ENCODE results near the gene CTDSPL. TPM values are rescaled to one million over a fixed set of nuclear protein-coding genes. Genes with fewer than 3 reads are reported as not detected.

Gene CTDSPL
- total and polyA plus RNA-seq, 10 of the 15 experiments (the other 5 are each of a cell fraction or from before 2014, with no cell fraction given) = 0.05 to 0.51 (median 0.18) TPM; not detected in 6

DNA sequence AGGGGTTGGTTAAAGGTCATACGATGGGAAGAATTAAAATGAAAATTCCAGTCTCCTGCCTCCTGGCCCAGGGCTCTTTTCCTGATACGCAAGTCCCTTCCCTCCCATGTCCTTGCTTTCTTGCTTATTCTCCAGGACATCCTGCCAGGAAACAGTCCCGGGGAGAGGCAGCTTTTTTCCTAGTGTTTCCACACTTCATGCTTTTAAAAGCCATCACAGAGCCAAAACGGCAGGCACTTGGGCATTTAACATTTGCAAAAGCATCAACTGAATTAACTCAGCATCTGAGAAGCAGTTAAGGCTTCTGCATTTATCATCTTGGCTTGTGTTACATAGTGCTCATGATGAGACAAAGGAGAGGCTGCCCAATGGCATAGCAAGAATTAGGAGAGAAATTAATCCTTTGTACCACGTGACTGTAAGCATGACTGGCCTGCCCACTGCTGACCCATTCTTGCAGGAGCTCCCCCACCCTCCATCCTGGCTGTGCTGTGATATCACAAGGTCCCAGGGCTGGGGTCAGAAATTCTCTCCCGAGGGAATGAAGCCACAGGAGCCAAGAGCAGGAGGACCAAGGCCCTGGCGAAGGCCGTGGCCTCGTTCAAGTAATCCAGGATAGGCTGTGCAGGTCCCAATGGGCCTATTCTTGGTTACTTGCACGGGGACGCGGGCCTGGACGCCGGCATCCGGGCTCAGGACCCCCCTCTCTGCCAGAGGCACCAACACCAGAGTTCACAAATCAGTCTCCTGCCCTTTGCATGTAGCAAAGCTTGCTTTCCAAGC lies 107.3 kb downstream of the CTDSPL start:
- Histone ChIP-seq H4K20me1 (ENCODE audit: control insufficient read depth, insufficient read depth) (no peaks in the 10 kb centered on the region), H3K27me3 (replicated peaks in 1 of 2; ENCODE audit: control insufficient read depth in 2 of 2, insufficient read depth in 2 of 2, low read length in 1 of 2) (no peaks in the 10 kb centered on the region), H3K9me3 (replicated peaks; ENCODE audit: control insufficient read depth, insufficient read depth, low read length) (no peaks in the 10 kb centered on the region), H3K4me1 (ENCODE audit: control insufficient read depth, insufficient read depth, low read length) (no peaks in the 10 kb centered on the region), H2AFZ (ENCODE audit: control insufficient read depth, low read depth, low read length) (no peak overlapping the region), H3K4me2 (ENCODE audit: control insufficient read depth, insufficient read depth) (no peak overlapping the region), H3K27ac (ENCODE audit: control insufficient read depth, insufficient read depth) (no peak overlapping the region), H3K79me2 (ENCODE audit: control insufficient read depth, insufficient read depth, low read length) (no peaks in the 10 kb centered on the region), H3K36me3 (ENCODE audit: control insufficient read depth in 2 of 2, insufficient read depth in 2 of 2, low read length in 1 of 2) (no peaks in the 10 kb centered on the region), H3K9ac (ENCODE audit: control insufficient read depth, insufficient read depth, low read length) (no peak overlapping the region), H3K4me3 (no peak overlapping the region)
- ATAC-seq = no peak
- 49% methylated on average over 15 of the region's 15 CpGs for WGBS (ENCODE audit: insufficient coverage, insufficient replicate concordance, low lambda C conversion rate, missing lambda C conversion rate)
- ChIA-PET CTCF (interaction anchor here (0.6 to 5.5 kb wide), 8 partner anchors 11 to 214 kb away, joined by 3 to 41 read pairs (median 6); no protein-coding TSS in a partner anchor), POLR2A (no interaction called here), SMC1A (ENCODE audit: uncharacterized antibody, unreplicated experiment) (interaction anchor here (1.9 to 2.0 kb wide), 3 partner anchors 7 to 117 kb away, joined by 6 to 9 read pairs (median 7); no protein-coding TSS in a partner anchor), RAD21 (ENCODE audit: unreplicated experiment) (interaction anchor here (1.2 to 7.4 kb wide), 2 partner anchors 115 to 116 kb away, joined by 4 to 111 read pairs; no protein-coding TSS in a partner anchor)
- FAIRE-seq = no peak
- TF ChIP-seq FOXK2 (IDR thresholded peaks at IDR 0.05) (no peak), POLR2AphosphoS5 (IDR thresholded peaks at IDR 0.05; ENCODE audit: low read length) (no peak), PAX8 (IDR thresholded peaks at IDR 0.05) (no peak), POU2F2 (IDR thresholded peaks at IDR 0.05; ENCODE audit: borderline replicate concordance, low read depth, low read length) (no peak)
- intact Hi-C loops (cut with micrococcal nuclease; ENCODE audit: unreplicated experiment) (no loop called here), in situ Hi-C loops (cut with MboI) (no loop called here)
- no peak for DNase-seq (ENCODE audit: low read depth, low spot score)
- BruUV-seq (replicated peaks) = no TSS peak

DNA sequence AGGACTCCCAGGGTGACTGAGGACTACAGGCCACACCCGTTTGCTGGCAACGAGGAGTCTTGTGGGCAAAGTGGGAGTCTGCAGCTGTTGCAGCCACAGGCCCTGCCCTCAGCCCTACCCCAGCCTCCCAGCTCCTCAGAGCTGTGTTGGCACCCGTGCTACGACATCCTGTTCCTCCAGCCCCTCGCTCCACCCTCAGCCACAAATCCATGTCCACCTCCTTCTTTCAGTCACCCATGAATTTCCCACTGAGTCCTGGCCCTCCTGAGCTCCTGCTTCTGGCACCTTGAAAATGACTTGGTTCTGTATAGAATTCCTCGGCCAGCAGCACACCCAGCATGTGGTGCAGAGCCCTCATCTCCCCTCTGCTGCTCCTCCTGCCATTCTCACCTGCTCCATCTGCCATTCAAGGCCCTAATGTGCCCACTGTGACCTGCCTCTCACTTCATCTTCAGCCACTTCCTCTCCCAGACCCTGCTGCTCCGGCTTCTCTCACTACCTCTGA lies 108.0 kb downstream of the CTDSPL start:
- DNase-seq (ENCODE audit: low read depth, low spot score) (no peak), FAIRE-seq (no peak), ATAC-seq (no peak)
- H3K4me3 ChIP-seq = no peak overlapping the region
- H3K9me3 ChIP-seq (replicated peaks; ENCODE audit: control insufficient read depth, insufficient read depth, low read length) = no peaks in the 10 kb centered on the region
- BruUV-seq (replicated peaks) = no TSS peak
- SMC1A ChIA-PET (ENCODE audit: uncharacterized antibody, unreplicated experiment) = interaction anchor here (2.0 kb wide), 1 partner anchor 113 kb away, joined by 7 read pairs; no protein-coding TSS in a partner anchor
- 37% methylated on average over 7 of the region's 7 CpGs for WGBS (ENCODE audit: insufficient coverage, insufficient replicate concordance, low lambda C conversion rate, missing lambda C conversion rate)
- no peak overlapping the region for H3K4me2 ChIP-seq (ENCODE audit: control insufficient read depth, insufficient read depth)
- no peak overlapping the region for H3K27ac ChIP-seq (ENCODE audit: control insufficient read depth, insufficient read depth)
- RAD21 ChIA-PET (ENCODE audit: unreplicated experiment) = interaction anchor here (1.2 kb wide), 1 partner anchor 116 kb away, joined by 4 read pairs; no protein-coding TSS in a partner anchor
- no peaks in the 10 kb centered on the region for H3K36me3 ChIP-seq (ENCODE audit: control insufficient read depth in 2 of 2, insufficient read depth in 2 of 2, low read length in 1 of 2)
- no peaks in the 10 kb centered on the region for H3K4me1 ChIP-seq (ENCODE audit: control insufficient read depth, insufficient read depth, low read length)
- no peaks in the 10 kb centered on the region for H3K79me2 ChIP-seq (ENCODE audit: control insufficient read depth, insufficient read depth, low read length)
- H3K27me3 ChIP-seq (replicated peaks in 1 of 2; ENCODE audit: control insufficient read depth in 2 of 2, insufficient read depth in 2 of 2, low read length in 1 of 2) = no peaks in the 10 kb centered on the region
- CTCF ChIA-PET = interaction anchor here (0.7 to 5.5 kb wide), 6 partner anchors 10 to 329 kb away, joined by 3 to 41 read pairs (median 4); no protein-coding TSS in a partner anchor
- no peak overlapping the region for H3K9ac ChIP-seq (ENCODE audit: control insufficient read depth, insufficient read depth, low read length)
- POLR2A ChIA-PET = no interaction called here
- H2AFZ ChIP-seq (ENCODE audit: control insufficient read depth, low read depth, low read length) = no peak overlapping the region
- no peaks in the 10 kb centered on the region for H4K20me1 ChIP-seq (ENCODE audit: control insufficient read depth, insufficient read depth)
- in situ Hi-C loops (cut with MboI) = no loop called here
- intact Hi-C loops (cut with micrococcal nuclease; ENCODE audit: unreplicated experiment) = loop anchor here (10.0 kb wide), 1 partner anchor 325 kb away; no protein-coding TSS in a partner anchor
- TF ChIP-seq SRF (IDR thresholded peaks at IDR 0.05; ENCODE audit: low read depth in 2 of 2, low read length in 2 of 2) (no peak), ATF7 (IDR thresholded peaks at IDR 0.05; ENCODE audit: low read depth) (no peak), HDAC2 (IDR thresholded peaks at IDR 0.05) (no peak), CBX5 (IDR thresholded peaks at IDR 0.05; ENCODE audit: low read depth) (no peak), MEF2B (IDR thresholded peaks at IDR 0.05; ENCODE audit: partially characterized antibody, poor library complexity, severe bottlenecking) (no peak), ZNF384 (IDR thresholded peaks at IDR 0.05; ENCODE audit: borderline replicate concordance, low read depth, low read length) (no peak)
- TF ChIP-seq, protein P1, sequence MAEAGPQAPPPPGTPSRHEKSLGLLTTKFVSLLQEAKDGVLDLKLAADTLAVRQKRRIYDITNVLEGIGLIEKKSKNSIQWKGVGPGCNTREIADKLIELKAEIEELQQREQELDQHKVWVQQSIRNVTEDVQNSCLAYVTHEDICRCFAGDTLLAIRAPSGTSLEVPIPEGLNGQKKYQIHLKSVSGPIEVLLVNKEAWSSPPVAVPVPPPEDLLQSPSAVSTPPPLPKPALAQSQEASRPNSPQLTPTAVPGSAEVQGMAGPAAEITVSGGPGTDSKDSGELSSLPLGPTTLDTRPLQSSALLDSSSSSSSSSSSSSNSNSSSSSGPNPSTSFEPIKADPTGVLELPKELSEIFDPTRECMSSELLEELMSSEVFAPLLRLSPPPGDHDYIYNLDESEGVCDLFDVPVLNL (IDR thresholded peaks at IDR 0.05; ENCODE audit: low read depth, low read length) = no peak
- TF ChIP-seq, protein P2, sequence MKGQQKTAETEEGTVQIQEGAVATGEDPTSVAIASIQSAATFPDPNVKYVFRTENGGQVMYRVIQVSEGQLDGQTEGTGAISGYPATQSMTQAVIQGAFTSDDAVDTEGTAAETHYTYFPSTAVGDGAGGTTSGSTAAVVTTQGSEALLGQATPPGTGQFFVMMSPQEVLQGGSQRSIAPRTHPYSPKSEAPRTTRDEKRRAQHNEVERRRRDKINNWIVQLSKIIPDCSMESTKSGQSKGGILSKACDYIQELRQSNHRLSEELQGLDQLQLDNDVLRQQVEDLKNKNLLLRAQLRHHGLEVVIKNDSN (IDR thresholded peaks at IDR 0.05; ENCODE audit: borderline replicate concordance, extremely low read length, insufficient read depth, low read depth, low read length) = no peak
- TF ChIP-seq, protein P3, sequence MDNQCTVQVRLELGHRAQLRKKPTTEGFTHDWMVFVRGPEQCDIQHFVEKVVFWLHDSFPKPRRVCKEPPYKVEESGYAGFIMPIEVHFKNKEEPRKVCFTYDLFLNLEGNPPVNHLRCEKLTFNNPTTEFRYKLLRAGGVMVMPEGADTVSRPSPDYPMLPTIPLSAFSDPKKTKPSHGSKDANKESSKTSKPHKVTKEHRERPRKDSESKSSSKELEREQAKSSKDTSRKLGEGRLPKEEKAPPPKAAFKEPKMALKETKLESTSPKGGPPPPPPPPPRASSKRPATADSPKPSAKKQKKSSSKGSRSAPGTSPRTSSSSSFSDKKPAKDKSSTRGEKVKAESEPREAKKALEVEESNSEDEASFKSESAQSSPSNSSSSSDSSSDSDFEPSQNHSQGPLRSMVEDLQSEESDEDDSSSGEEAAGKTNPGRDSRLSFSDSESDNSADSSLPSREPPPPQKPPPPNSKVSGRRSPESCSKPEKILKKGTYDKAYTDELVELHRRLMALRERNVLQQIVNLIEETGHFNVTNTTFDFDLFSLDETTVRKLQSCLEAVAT (IDR thresholded peaks at IDR 0.05) = no peak

Measured in GM12878 (cell line).